Uterus (tissue), 2 donors: ENCODE data around the gene SMIM41.

Experiments
- CTCF ChIP-seq, 4 experiments: fragments of 200-600 bp in 2 of 4; fragments of 450-650 bp in 2 of 4; sonication (generic) in 2 of 4; IDR thresholded peaks; one replicate each; pipeline ENCODE4 v1.5.1; 2016 to 2019; ENCODE audit warnings: antibody characterized with exemption in 4 of 4, mild to moderate bottlenecking in 2 of 4, moderate library complexity in 1 of 4
- POLR2A ChIP-seq, 2 donors: fragments of 450-650 bp; IDR thresholded peaks; one replicate each; pipeline ENCODE4 v1.6.1; 2016; ENCODE audit warnings: antibody characterized with exemption in 2 of 2, mild to moderate bottlenecking in 1 of 2, moderate library complexity in 1 of 2

GRCh38 chr12:52066346-52067080 is 13.0 kb upstream of the SMIM41 start:
- TF ChIP-seq CTCF (IDR thresholded peaks at IDR 0.05) = no peak
- no peak for TF ChIP-seq POLR2A (IDR thresholded peaks at IDR 0.05)
